ENCODE data around the gene TCF3.

The TCF3 gene

GRCh38 chr19:1612114-1613086 lies 40.0 kb downstream of the TCF3 start:
- Histone ChIP-seq H3K4me3 (ENCODE audit: insufficient read depth in 1 of 2, low read depth in 1 of 2, low read length in 2 of 2) (no peak overlapping the region), H3K36me3 (ENCODE audit: control insufficient read depth in 1 of 2, insufficient read depth in 2 of 2, low read depth in 1 of 2, low read length in 2 of 2) (peaks cover 62 to 77% of the 10 kb centered on the region in 2 experiments), H3K27me3 (ENCODE audit: control insufficient read depth in 1 of 2, insufficient read depth in 1 of 2, low read length in 2 of 2) (no peaks in the 10 kb centered on the region), H3K9ac (ENCODE audit: low read length) (no peak overlapping the region), H2AK5ac (ENCODE audit: low read length, severe bottlenecking) (no peak overlapping the region), H2BK5ac (ENCODE audit: low read depth, low read length, poor library complexity, severe bottlenecking) (no peak overlapping the region), H3K18ac (ENCODE audit: low read depth in 1 of 2, low read length in 2 of 2) (no peak overlapping the region), H3K4me2 (ENCODE audit: low read length, poor library complexity, severe bottlenecking) (no peak overlapping the region), H3K23ac (ENCODE audit: low read length in 2 of 2) (no peak overlapping the region), H2BK120ac (ENCODE audit: low read depth, low read length) (no peak overlapping the region), H3K14ac (ENCODE audit: low read length in 2 of 2) (peak overlapping the region in 1 of 2 experiments; percentile 11), H2BK12ac (ENCODE audit: low read length in 2 of 2) (no peak overlapping the region), H3K79me1 (replicated peaks; ENCODE audit: low read length, poor library complexity, severe bottlenecking) (peaks cover 28% of the 10 kb centered on the region), H3K9me3 (ENCODE audit: control insufficient read depth, low read length) (no peaks in the 10 kb centered on the region), H3K27ac (ENCODE audit: low read length, poor library complexity, severe bottlenecking) (no peak overlapping the region), H4K91ac (ENCODE audit: low read length) (no peak overlapping the region), H2AFZ (ENCODE audit: low read depth, low read length) (no peak overlapping the region), H3K4me1 (ENCODE audit: control insufficient read depth, insufficient read depth, low read depth, low read length) (peaks cover 15% of the 10 kb centered on the region), H4K8ac (ENCODE audit: low read length) (no peak overlapping the region), H2BK15ac (ENCODE audit: low read depth, poor library complexity, severe bottlenecking) (no peak overlapping the region), H3K4ac (ENCODE audit: low read depth in 1 of 2, low read length in 2 of 2) (no peak overlapping the region)
- WGBS = 95% methylated on average over 39 of the region's 39 CpGs
- no peak for DNase-seq

DNA sequence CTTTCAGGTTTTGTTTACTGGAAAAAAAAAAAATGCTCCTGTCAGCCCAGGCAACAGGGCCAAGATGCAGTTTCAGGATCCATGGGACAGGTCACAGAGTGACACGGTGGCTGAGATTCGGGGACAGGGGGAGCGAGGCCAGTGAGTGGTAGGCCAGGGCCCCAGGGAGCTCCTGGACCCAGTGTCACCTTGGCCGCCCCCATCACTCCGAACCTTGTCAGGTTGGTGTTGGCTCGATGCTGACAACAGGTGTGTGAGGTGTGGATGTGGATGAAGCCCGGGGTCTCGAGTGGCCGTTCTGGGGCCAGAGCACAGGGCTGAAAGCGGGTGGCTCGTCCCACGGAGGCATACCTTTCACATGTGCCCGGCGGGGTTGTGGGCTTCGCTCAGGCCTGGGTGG lies 41.1 kb downstream of the TCF3 start:
- H3K4ac ChIP-seq (ENCODE audit: low read depth in 1 of 2, low read length in 2 of 2) = no peak overlapping the region
- no peaks in the 10 kb centered on the region for H3K27me3 ChIP-seq (ENCODE audit: control insufficient read depth in 1 of 2, insufficient read depth in 1 of 2, low read length in 2 of 2)
- H2BK120ac ChIP-seq (ENCODE audit: low read depth, low read length) = no peak overlapping the region
- no peak overlapping the region for H3K4me3 ChIP-seq (ENCODE audit: insufficient read depth in 1 of 2, low read depth in 1 of 2, low read length in 2 of 2)
- H3K9ac ChIP-seq (ENCODE audit: low read length) = no peak overlapping the region
- H3K27ac ChIP-seq (ENCODE audit: low read length, poor library complexity, severe bottlenecking) = no peak overlapping the region
- H4K91ac ChIP-seq (ENCODE audit: low read length) = no peak overlapping the region
- no peak overlapping the region for H2AFZ ChIP-seq (ENCODE audit: low read depth, low read length)
- H2AK5ac ChIP-seq (ENCODE audit: low read length, severe bottlenecking) = no peak overlapping the region
- peaks cover 28% of the 10 kb centered on the region for H3K79me1 ChIP-seq (replicated peaks; ENCODE audit: low read length, poor library complexity, severe bottlenecking)
- no peak overlapping the region for H2BK12ac ChIP-seq (ENCODE audit: low read length in 2 of 2)
- no peak overlapping the region for H3K23ac ChIP-seq (ENCODE audit: low read length in 2 of 2)
- H2BK5ac ChIP-seq (ENCODE audit: low read depth, low read length, poor library complexity, severe bottlenecking) = no peak overlapping the region
- no peaks in the 10 kb centered on the region for H3K9me3 ChIP-seq (ENCODE audit: control insufficient read depth, low read length)
- H3K4me2 ChIP-seq (ENCODE audit: low read length, poor library complexity, severe bottlenecking) = no peak overlapping the region
- H2BK15ac ChIP-seq (ENCODE audit: low read depth, poor library complexity, severe bottlenecking) = no peak overlapping the region
- DNase-seq = no peak
- peaks cover 15% of the 10 kb centered on the region for H3K4me1 ChIP-seq (ENCODE audit: control insufficient read depth, insufficient read depth, low read depth, low read length)
- no peak overlapping the region for H4K8ac ChIP-seq (ENCODE audit: low read length)
- over 99% methylated on average over 12 of the region's 15 CpGs for whole genome bisulfite sequencing
- H3K18ac ChIP-seq (ENCODE audit: low read depth in 1 of 2, low read length in 2 of 2) = no peak overlapping the region
- H3K14ac ChIP-seq (ENCODE audit: low read length in 2 of 2) = no peak overlapping the region
- peaks cover 54 to 69% of the 10 kb centered on the region in 2 experiments for H3K36me3 ChIP-seq (ENCODE audit: control insufficient read depth in 1 of 2, insufficient read depth in 2 of 2, low read depth in 1 of 2, low read length in 2 of 2)

DNA sequence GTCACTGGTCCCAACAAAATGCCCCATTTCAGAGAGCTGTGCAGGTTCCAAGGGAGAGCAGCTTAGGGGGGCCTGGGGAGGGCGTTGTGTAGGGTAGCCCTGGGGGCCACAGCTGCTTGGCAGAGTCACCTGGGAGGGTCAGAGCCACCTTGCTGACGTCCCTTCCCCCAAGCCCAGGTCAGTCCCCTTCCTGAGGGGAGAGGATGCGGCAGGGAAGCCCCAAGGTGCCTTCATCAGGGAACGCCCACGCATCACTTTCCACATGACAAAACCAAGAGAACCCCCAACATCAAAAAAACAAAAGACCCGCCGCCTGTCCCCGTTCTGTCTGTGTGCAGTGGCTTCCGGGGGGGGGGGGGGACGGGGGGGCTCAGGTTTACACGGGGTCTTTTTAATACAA lies 41.8 kb downstream of the TCF3 start:
- no peak for DNase-seq
- Histone ChIP-seq H3K36me3 (ENCODE audit: control insufficient read depth in 1 of 2, insufficient read depth in 2 of 2, low read depth in 1 of 2, low read length in 2 of 2) (peaks cover 51 to 66% of the 10 kb centered on the region in 2 experiments), H2AK5ac (ENCODE audit: low read length, severe bottlenecking) (no peak overlapping the region), H4K91ac (ENCODE audit: low read length) (no peak overlapping the region), H3K14ac (ENCODE audit: low read length in 2 of 2) (no peak overlapping the region), H3K4ac (ENCODE audit: low read depth in 1 of 2, low read length in 2 of 2) (no peak overlapping the region), H3K4me3 (ENCODE audit: insufficient read depth in 1 of 2, low read depth in 1 of 2, low read length in 2 of 2) (no peak overlapping the region), H3K18ac (ENCODE audit: low read depth in 1 of 2, low read length in 2 of 2) (no peak overlapping the region), H3K27ac (ENCODE audit: low read length, poor library complexity, severe bottlenecking) (no peak overlapping the region), H3K4me1 (ENCODE audit: control insufficient read depth, insufficient read depth, low read depth, low read length) (peaks cover 20% of the 10 kb centered on the region), H3K9ac (ENCODE audit: low read length) (no peak overlapping the region), H2AFZ (ENCODE audit: low read depth, low read length) (no peak overlapping the region), H3K79me1 (replicated peaks; ENCODE audit: low read length, poor library complexity, severe bottlenecking) (peaks cover 26% of the 10 kb centered on the region), H2BK120ac (ENCODE audit: low read depth, low read length) (no peak overlapping the region), H3K27me3 (ENCODE audit: control insufficient read depth in 1 of 2, insufficient read depth in 1 of 2, low read length in 2 of 2) (no peaks in the 10 kb centered on the region), H3K4me2 (ENCODE audit: low read length, poor library complexity, severe bottlenecking) (no peak overlapping the region), H3K23ac (ENCODE audit: low read length in 2 of 2) (no peak overlapping the region), H2BK15ac (ENCODE audit: low read depth, poor library complexity, severe bottlenecking) (no peak overlapping the region), H3K9me3 (ENCODE audit: control insufficient read depth, low read length) (no peaks in the 10 kb centered on the region), H2BK12ac (ENCODE audit: low read length in 2 of 2) (no peak overlapping the region), H4K8ac (ENCODE audit: low read length) (peak overlapping the region; percentile 14), H2BK5ac (ENCODE audit: low read depth, low read length, poor library complexity, severe bottlenecking) (no peak overlapping the region)
- 96% methylated on average over 11 of the region's 11 CpGs for WGBS

DNA sequence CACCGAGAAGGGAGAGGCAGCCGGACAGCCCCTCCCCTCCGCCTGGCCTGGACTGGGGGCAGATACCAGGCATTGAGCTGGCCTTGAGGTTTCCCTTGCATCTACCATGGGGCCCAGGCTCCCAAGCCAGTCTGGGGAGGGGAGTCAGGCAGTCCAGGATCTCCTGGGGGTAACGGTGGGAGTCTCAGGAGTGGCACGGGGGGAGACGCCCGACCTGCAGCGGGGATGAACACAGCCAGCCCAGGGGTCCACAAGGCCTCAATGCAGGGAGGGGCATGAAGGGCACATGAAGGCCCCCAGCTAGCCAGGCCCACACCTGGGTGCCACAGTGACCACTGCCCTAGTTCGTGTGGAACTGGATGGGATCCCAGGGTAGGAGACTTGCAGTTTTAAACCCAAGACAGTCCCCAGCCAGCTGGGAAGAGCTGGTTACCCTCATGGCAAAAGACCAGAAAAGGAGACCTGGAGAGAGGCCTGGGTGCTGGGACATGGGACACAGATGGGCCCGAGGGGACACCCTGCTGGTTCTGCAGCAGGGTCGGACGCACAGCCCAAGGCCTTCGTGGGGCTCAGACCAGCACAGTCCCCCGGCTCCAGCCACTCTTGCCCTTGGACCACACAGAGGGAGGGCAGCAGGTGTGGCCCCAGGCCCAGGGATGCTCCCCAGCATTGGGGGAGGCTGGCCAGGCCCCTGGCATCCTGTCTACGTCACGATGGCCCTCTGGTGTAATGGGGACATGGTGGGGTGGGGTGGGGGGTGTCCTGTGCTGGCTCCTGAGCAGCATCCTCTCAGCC lies 42.5 kb downstream of the TCF3 start:
- no peak overlapping the region for H3K9ac ChIP-seq (ENCODE audit: low read length)
- H3K27me3 ChIP-seq (ENCODE audit: control insufficient read depth in 1 of 2, insufficient read depth in 1 of 2, low read length in 2 of 2) = no peaks in the 10 kb centered on the region
- 93% methylated on average over 16 of the region's 16 CpGs for WGBS
- no peak for DNase-seq
- peak overlapping the region; percentile 14 for H4K8ac ChIP-seq (ENCODE audit: low read length)
- no peak overlapping the region for H4K91ac ChIP-seq (ENCODE audit: low read length)
- no peak overlapping the region for H2AK5ac ChIP-seq (ENCODE audit: low read length, severe bottlenecking)
- H3K23ac ChIP-seq (ENCODE audit: low read length in 2 of 2) = no peak overlapping the region
- H3K27ac ChIP-seq (ENCODE audit: low read length, poor library complexity, severe bottlenecking) = no peak overlapping the region
- H3K36me3 ChIP-seq (ENCODE audit: control insufficient read depth in 1 of 2, insufficient read depth in 2 of 2, low read depth in 1 of 2, low read length in 2 of 2) = peaks cover 45 to 59% of the 10 kb centered on the region in 2 experiments
- H3K9me3 ChIP-seq (ENCODE audit: control insufficient read depth, low read length) = no peaks in the 10 kb centered on the region
- no peak overlapping the region for H3K18ac ChIP-seq (ENCODE audit: low read depth in 1 of 2, low read length in 2 of 2)
- peaks cover 22% of the 10 kb centered on the region for H3K79me1 ChIP-seq (replicated peaks; ENCODE audit: low read length, poor library complexity, severe bottlenecking)
- H3K4ac ChIP-seq (ENCODE audit: low read depth in 1 of 2, low read length in 2 of 2) = no peak overlapping the region
- no peak overlapping the region for H2BK120ac ChIP-seq (ENCODE audit: low read depth, low read length)
- H2BK12ac ChIP-seq (ENCODE audit: low read length in 2 of 2) = no peak overlapping the region
- H2BK15ac ChIP-seq (ENCODE audit: low read depth, poor library complexity, severe bottlenecking) = no peak overlapping the region
- peaks cover 20% of the 10 kb centered on the region for H3K4me1 ChIP-seq (ENCODE audit: control insufficient read depth, insufficient read depth, low read depth, low read length)
- no peak overlapping the region for H3K4me3 ChIP-seq (ENCODE audit: insufficient read depth in 1 of 2, low read depth in 1 of 2, low read length in 2 of 2)
- no peak overlapping the region for H3K14ac ChIP-seq (ENCODE audit: low read length in 2 of 2)
- H2AFZ ChIP-seq (ENCODE audit: low read depth, low read length) = no peak overlapping the region
- no peak overlapping the region for H3K4me2 ChIP-seq (ENCODE audit: low read length, poor library complexity, severe bottlenecking)
- H2BK5ac ChIP-seq (ENCODE audit: low read depth, low read length, poor library complexity, severe bottlenecking) = no peak overlapping the region

All from mesenchymal stem cell (in vitro differentiated cells and primary cell).